ENCODE measurements around the gene KDM3B.
"Not testable (repeated sequence)": the region's sequence is repeated elsewhere in the genome, so short reads cannot be mapped to it uniquely, and the experiment has no call there.

The KDM3B gene

GRCh38 chr5:138351056-138351455 lies 1.4 kb upstream of the KDM3B start:
- DNase-seq: no peak

GRCh38 chr5:138351517-138351916 lies 968 bp upstream of the KDM3B start:
- DNase-seq: no peak

- peak; percentile 41 for DNase-seq
Measured at GRCh38 chr5:138352722-138353559, 456 bp downstream of the KDM3B start.

- no peak for DNase-seq
Measured at GRCh38 chr5:138353560-138354080, 1.1 kb downstream of the KDM3B start.

GRCh38 chr5:138354387-138354786 lies 1.9 kb downstream of the KDM3B start:
- no peak for DNase-seq

- DNase-seq: peak; percentile 58
Measured at GRCh38 chr5:138354926-138355378, 2.5 kb downstream of the KDM3B start.

- no peak for DNase-seq
Measured at GRCh38 chr5:138359621-138360020, 7.1 kb downstream of the KDM3B start.

- DNase-seq: no peak
Measured at GRCh38 chr5:138360941-138361452, 8.5 kb downstream of the KDM3B start.

GRCh38 chr5:138364576-138364975 lies 12.1 kb downstream of the KDM3B start:
- DNase-seq: no peak

GRCh38 chr5:138366632-138367382 lies 14.3 kb downstream of the KDM3B start:
- no peak for DNase-seq

GRCh38 chr5:138369261-138369660 lies 16.8 kb downstream of the KDM3B start:
- DNase-seq: no peak

- DNase-seq: no peak
Measured at GRCh38 chr5:138369706-138370105, 17.2 kb downstream of the KDM3B start.

- no peak for DNase-seq
Measured at GRCh38 chr5:138370537-138370936, 18.1 kb downstream of the KDM3B start.

GRCh38 chr5:138371454-138371853 lies 19.0 kb downstream of the KDM3B start:
- DNase-seq: no peak

GRCh38 chr5:138372225-138372624 lies 19.7 kb downstream of the KDM3B start:
- DNase-seq: no peak

GRCh38 chr5:138372653-138373052 lies 20.2 kb downstream of the KDM3B start:
- DNase-seq: no peak

GRCh38 chr5:138382347-138382746 lies 29.9 kb downstream of the KDM3B start:
- no peak for DNase-seq

GRCh38 chr5:138385660-138386059 lies 33.2 kb downstream of the KDM3B start:
- DNase-seq: no peak

GRCh38 chr5:138386290-138386689 lies 33.8 kb downstream of the KDM3B start:
- no peak for DNase-seq

- no peak for DNase-seq
Measured at GRCh38 chr5:138389332-138389731, 36.8 kb downstream of the KDM3B start.

- DNase-seq: not testable (repeated sequence)
Measured at GRCh38 chr5:138389911-138390310, 37.4 kb downstream of the KDM3B start.

GRCh38 chr5:138391859-138392386 lies 39.4 kb downstream of the KDM3B start:
- no peak for DNase-seq

GRCh38 chr5:138402640-138403039 lies 50.2 kb downstream of the KDM3B start:
- no peak for DNase-seq
